GM12878 (cell line): Measurements from ENCODE around the gene ACVR2A. TPM values are rescaled to one million over a fixed set of nuclear protein-coding genes. Genes with fewer than 3 reads are reported as not detected.

Experiments used
- ASH2L ChIP-seq: fragments of 300-600, 200-600 bp; sonication (generic); IDR thresholded peaks from 2 replicates; pipeline ENCODE4 v1.6.1; 2017; ENCODE audit warnings: low read depth, mild to moderate bottlenecking, borderline replicate concordance
- BACH1 ChIP-seq: fragments of 450-650 bp; IDR thresholded peaks from 2 replicates; pipeline ENCODE4 v1.6.1; 2017; ENCODE audit warnings: mild to moderate bottlenecking, borderline replicate concordance
- BHLHE40 ChIP-seq, 2 experiments: fragments of 450-650 bp in 1 of 2; IDR thresholded peaks; 2 replicates each; pipeline ENCODE4 v1.6.1; 2011 to 2017; ENCODE audit warnings: low read depth in 2 of 2, borderline replicate concordance in 1 of 2, improper control_type of control experiment in 1 of 2, low read length in 1 of 2, mild to moderate bottlenecking in 1 of 2
- GABPA ChIP-seq: IDR thresholded peaks from 2 replicates; pipeline ENCODE4 v1.6.1; 2014; ENCODE audit warnings: antibody characterized with exemption, low read depth, mild to moderate bottlenecking, inconsistent platforms
- GATAD2B ChIP-seq: fragments of 450-650 bp; conservative IDR thresholded peaks from 2 replicates; pipeline ENCODE4 v1.6.1; 2017; ENCODE audit warnings: low read depth, mild to moderate bottlenecking, moderate library complexity
- MEF2A ChIP-seq: IDR thresholded peaks from 2 replicates; pipeline ENCODE4 v1.6.1; 2011; ENCODE audit warnings: low read depth, mild to moderate bottlenecking, low read length, moderate library complexity; ENCODE audit not compliant: insufficient read depth
- MLLT1 ChIP-seq: fragments of 450-650 bp; IDR thresholded peaks from 2 replicates; pipeline ENCODE4 v1.6.1; 2016; ENCODE audit warnings: mild to moderate bottlenecking
- NR2C1 ChIP-seq: fragments of 450-650 bp; IDR thresholded peaks from 2 replicates; pipeline ENCODE4 v1.6.1; 2017; ENCODE audit warnings: antibody characterized with exemption, mild to moderate bottlenecking, moderate library complexity
- PAX5 ChIP-seq: IDR thresholded peaks from 2 replicates; pipeline ENCODE4 v1.6.1; 2011; ENCODE audit warnings: low read depth, low read length, borderline replicate concordance
- POLR2A ChIP-seq: IDR thresholded peaks from 2 replicates; pipeline ENCODE4 v1.6.1; 2011; ENCODE audit warnings: low read depth, mild to moderate bottlenecking, low read length
- PRDM15 ChIP-seq: fragments of 450-650 bp; formaldehyde crosslinking; IDR thresholded peaks from 2 replicates; pipeline ENCODE4 v1.4.0; 2020; ENCODE audit warnings: mild to moderate bottlenecking, moderate library complexity
- RB1 ChIP-seq: fragments of 450-650 bp; formaldehyde crosslinking; IDR thresholded peaks from 2 replicates; pipeline ENCODE4 v1.6.1; 2017; ENCODE audit warnings: mild to moderate bottlenecking, borderline replicate concordance
- SP1 ChIP-seq: IDR thresholded peaks from one replicate; pipeline ENCODE4 v1.6.1; 2011; ENCODE audit warnings: low read depth, low read length
- TARDBP ChIP-seq: IDR thresholded peaks from 2 replicates; pipeline ENCODE4 v1.6.1; 2016; ENCODE audit warnings: borderline replicate concordance
- YY1 ChIP-seq: IDR thresholded peaks from 2 replicates; pipeline ENCODE4 v1.6.1; 2011; ENCODE audit warnings: low read depth, mild to moderate bottlenecking, low read length
- ZNF384 ChIP-seq: IDR thresholded peaks from 2 replicates; pipeline ENCODE4 v1.6.1; 2012; ENCODE audit warnings: low read depth, mild to moderate bottlenecking, low read length, improper control_type of control experiment, borderline replicate concordance
- ZNF592 ChIP-seq: fragments of 450-650 bp; IDR thresholded peaks from 2 replicates; pipeline ENCODE4 v1.6.1; 2017; ENCODE audit warnings: mild to moderate bottlenecking, moderate library complexity
- ZSCAN29 ChIP-seq: fragments of 450-650 bp; IDR thresholded peaks from 2 replicates; pipeline ENCODE4 v1.6.1; 2017; ENCODE audit warnings: mild to moderate bottlenecking, moderate library complexity
- polyA plus RNA-seq, 11 experiments: library from polyadenylated mRNA; depleted of rRNA in 4 of 11; unstranded in 6 of 11; stranded (reverse) in 5 of 11; fragments of >200 nt; fragmentation: Nextera tagmentation in 4 of 11; fragmentation: Illumina TruSeq in 1 of 11; extraction: Ambion mirVana in 4 of 11; extraction: Trizol in 1 of 11; gene quantifications; 1 replicate in 1 of 11; 2 replicates in 10 of 11; pipeline versions ENCODE4 v1.2.1 to v1.2.3, GENCODE V29; 2011 to 2016; ENCODE audit warnings: inconsistent platforms in 2 of 11, missing spikeins in 2 of 11, low read depth in 1 of 11
- total RNA-seq, 4 experiments: library from RNA; depleted of rRNA in 3 of 4; stranded (reverse); fragments of >200 nt in 3 of 4; fragmentation: Illumina TruSeq in 1 of 4; extraction: Trizol in 1 of 4; gene quantifications; 2 replicates each; pipeline versions ENCODE4 v1.2.1 to v1.2.3, GENCODE V29; 2013 to 2021

Gene ACVR2A
- total and polyA plus RNA-seq, 10 of the 15 experiments (the other 5 are each of a cell fraction or from before 2014, with no cell fraction given), result 0.42 to 3.0 (median 1.7) TPM

GRCh38 chr2:147843864-147844696, 749 bp upstream of the ACVR2A start (continued):
- TF ChIP-seq PRDM15 (CRISPR knock-in tag) (no peak), RB1 (peak; percentile 53; the same call in 1 of the 2 replicates), ZSCAN29 (peak; percentile 90), PAX5 (no peak; the same call in 1 of the 2 replicates), TARDBP (no peak), ZNF384 (no peak), BACH1 (peak; percentile 71), GATAD2B (peak; percentile 84), ASH2L (no peak), YY1 (peak; percentile 44; the same call in 1 of the 2 replicates), POLR2A (peak; percentile 39), MLLT1 (peak; percentile 55; the same call in 1 of the 2 replicates), SP1 (peak; percentile 76), ZNF592 (no peak), GABPA (peak; percentile 80), NR2C1 (0 out of 2 replicates have a peak, but pooled peaks have one; percentile 22), MEF2A (no peak), BHLHE40 (IDR thresholded peaks at IDR 0.05; ENCODE audit: borderline replicate concordance in 1 of 2, low read depth in 2 of 2, low read length in 1 of 2) (peak; percentile 9 to 63; a peak in 2 of 4 replicates)
